ENCODE measurements around the gene UGDH. TPM values are rescaled to one million over a fixed set of nuclear protein-coding genes. Genes with fewer than 3 reads are reported as not detected.
A peak's percentile ranks its signal among the peaks of the same experiment; 100 is the strongest.
"Not testable (repeated sequence)": the region's sequence is repeated elsewhere in the genome, so short reads cannot be mapped to it uniquely, and the experiment has no call there.

UGDH gene
- total RNA-seq, 1 donor from 2014 or later: 42.7 TPM

GRCh38 chr4:39528061-39528465 lies 824 bp upstream of the UGDH start:
- ATAC-seq: no peak

- ATAC-seq: no peak
These were observed 409 bp downstream of the UGDH start for GRCh38 chr4:39526765-39527295.

GRCh38 chr4:39525822-39526690 lies 1.2 kb downstream of the UGDH start:
- ATAC-seq: no peak

DNA sequence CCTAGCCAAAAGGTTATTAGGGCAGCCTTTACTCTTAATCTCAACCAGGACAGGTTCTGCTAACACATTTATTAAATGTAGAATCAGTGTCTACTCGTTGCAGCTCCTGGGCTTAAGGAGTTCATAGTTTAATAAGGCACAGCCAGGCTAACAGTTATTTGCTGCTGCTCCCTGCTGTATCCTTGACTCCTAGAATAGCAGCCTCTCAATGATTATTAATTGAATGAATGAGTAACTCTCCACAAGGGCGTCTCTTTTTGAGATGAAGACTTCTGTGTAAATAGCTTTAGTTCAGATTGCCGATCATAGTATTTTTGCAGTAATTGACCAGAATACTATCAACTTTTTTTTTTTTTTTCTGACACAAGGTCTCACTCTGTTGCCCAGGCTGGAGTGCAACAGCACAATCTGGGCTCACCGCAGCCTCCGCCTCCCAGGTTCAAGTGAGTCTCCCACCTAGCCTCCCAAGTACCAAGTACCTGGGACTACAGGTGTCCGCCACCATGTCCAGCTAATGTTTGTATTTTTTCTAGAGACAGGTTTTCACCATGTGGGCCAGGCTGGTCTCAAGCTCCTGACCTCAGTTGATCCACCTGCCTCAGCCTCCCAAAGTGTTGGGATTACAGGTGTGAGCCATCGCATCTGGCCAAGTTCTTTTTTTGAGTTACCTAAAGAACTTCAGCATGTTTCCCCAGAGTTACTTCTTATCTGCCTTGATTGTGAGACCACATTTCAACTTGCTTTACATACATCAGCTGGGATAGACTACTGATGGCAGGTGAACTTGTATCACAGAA lies 2.9 kb downstream of the UGDH start:
- no peak for ATAC-seq

- no peak for ATAC-seq
These were observed 5.2 kb downstream of the UGDH start for GRCh38 chr4:39522068-39522467.

- no peak for ATAC-seq
These were observed 5.9 kb downstream of the UGDH start for GRCh38 chr4:39521253-39521919.

- no peak for ATAC-seq
These were observed 8.8 kb downstream of the UGDH start for GRCh38 chr4:39518484-39518883.

- no peak for ATAC-seq
These were observed 10.8 kb downstream of the UGDH start for GRCh38 chr4:39516407-39516966.

DNA sequence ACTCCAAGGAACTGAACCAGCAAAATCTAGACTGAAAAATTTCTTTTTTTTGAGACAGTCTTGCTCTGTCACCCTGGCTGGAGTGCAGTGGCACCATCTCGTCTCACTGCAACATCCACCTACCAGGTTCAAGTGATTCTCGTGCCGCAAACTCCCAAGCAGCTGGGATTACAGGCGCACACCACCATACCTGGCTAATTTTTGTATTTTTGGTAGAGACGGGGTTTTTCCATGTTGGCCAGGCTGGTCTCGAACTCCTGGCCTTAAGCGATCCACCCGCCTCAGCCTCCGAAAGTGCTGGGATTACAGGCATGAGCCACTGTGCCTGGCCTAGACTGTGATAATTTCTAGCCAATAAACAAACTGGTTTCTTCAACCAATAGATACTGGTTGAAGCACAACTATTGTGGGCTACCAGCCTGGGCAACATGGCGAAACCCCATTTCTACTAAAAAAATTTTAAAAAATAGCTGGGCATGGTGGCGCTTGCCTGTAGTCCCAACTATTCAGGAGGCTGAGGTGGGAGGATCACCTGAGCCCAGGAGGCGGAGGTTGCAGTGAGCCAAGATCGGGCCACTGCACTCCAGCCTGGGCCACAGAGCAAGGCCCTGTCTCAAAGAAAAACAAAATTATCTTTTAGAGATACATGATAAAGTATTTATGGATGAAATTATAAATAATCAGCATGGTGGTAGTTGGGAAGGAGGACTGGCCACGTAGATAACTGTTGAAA lies 11.4 kb downstream of the UGDH start:
- not testable (repeated sequence) for ATAC-seq

GRCh38 chr4:39514888-39515401 lies 12.3 kb downstream of the UGDH start:
- ATAC-seq: peak; percentile 98

- not testable (repeated sequence) for ATAC-seq
These were observed 13.0 kb downstream of the UGDH start for GRCh38 chr4:39514266-39514665.

GRCh38 chr4:39510348-39510929 lies 16.8 kb downstream of the UGDH start:
- no peak for ATAC-seq

DNA sequence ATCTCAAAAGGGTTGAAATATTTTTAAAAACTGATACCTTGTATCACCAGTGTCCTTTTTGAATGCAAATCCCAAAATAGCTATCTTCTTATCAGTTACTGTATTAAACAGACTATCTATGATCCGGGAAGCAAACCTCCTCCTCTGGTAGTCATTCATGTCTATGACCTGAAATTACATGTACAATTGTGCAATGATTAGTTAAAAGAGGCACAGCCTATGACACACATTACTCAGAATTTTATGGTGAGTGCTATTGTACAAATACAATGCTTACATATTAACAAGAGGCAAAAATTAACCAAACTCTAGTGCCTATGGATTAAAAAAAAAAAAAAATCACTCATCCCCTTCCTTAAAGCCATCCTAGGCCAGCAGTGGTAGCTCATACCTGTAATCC lies 21.7 kb downstream of the UGDH start:
- ATAC-seq: peak; percentile 67

GRCh38 chr4:39504538-39504937 lies 22.7 kb downstream of the UGDH start:
- no peak for ATAC-seq

DNA sequence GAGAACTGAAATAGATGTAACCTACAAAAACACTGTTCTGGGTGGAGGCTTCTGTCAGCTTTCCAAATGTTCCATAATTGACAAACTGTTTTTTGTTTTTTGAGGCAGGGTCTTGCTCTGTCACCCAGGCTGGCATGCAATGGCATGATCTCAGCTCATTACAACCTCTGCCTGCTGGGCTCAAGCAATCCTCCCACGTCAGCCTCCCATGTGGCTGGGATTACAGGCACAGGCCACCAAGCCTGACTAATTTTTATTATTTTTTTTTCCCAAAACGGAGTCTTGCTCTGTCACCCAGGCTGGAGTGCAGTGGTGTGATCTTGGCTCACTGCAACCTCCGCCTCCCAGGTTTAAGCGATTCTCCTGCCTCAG lies 24.6 kb downstream of the UGDH start:
- ATAC-seq: not testable (repeated sequence)

GRCh38 chr4:39502019-39502663 lies 25.1 kb downstream of the UGDH start:
- no peak for ATAC-seq

GRCh38 chr4:39498727-39499020 lies 28.6 kb downstream of the UGDH start:
- ATAC-seq: no peak

DNA sequence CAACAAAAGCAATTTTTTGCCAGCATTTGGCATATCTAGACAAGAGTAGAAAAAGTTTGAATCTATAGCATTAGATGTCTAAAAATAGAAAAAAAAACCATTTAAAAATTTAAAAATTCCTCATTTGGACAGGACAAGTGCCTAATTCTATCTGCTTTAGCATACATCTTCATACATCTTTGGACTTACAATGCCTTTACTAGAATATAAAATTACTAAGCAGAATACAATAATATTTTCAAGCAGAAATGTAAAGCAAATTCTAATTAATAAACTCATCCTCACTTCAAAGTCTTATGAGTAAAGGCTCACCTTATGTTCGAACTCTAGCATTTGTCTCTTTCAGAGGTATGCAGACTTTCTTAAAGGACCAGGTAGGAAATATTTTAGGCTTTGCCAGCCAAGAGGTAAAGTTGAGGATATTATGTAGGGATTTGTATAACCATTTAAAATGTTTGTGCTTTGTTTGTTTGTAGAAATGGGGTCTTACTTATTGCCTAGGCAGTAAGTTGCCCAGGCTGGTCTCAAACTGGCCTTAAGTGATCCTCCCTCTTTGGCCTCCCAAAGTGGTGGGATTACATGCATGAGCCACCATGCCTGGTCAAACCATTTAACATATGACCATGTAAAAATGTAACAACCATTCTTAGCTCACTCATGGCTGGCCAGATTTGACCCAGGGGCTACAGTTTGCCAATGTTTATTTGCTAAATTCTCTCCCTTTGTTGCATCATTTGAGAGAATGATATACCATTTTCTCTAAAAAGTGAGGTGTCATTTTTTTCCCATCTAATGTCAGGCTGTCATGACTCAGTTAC lies 29.1 kb downstream of the UGDH start:
- ATAC-seq: no peak

- peak; percentile 99 for ATAC-seq
These were observed 31.6 kb downstream of the UGDH start for GRCh38 chr4:39495446-39496213.
